ENCODE results near the gene PRSS50.

The PRSS50 gene

DNA sequence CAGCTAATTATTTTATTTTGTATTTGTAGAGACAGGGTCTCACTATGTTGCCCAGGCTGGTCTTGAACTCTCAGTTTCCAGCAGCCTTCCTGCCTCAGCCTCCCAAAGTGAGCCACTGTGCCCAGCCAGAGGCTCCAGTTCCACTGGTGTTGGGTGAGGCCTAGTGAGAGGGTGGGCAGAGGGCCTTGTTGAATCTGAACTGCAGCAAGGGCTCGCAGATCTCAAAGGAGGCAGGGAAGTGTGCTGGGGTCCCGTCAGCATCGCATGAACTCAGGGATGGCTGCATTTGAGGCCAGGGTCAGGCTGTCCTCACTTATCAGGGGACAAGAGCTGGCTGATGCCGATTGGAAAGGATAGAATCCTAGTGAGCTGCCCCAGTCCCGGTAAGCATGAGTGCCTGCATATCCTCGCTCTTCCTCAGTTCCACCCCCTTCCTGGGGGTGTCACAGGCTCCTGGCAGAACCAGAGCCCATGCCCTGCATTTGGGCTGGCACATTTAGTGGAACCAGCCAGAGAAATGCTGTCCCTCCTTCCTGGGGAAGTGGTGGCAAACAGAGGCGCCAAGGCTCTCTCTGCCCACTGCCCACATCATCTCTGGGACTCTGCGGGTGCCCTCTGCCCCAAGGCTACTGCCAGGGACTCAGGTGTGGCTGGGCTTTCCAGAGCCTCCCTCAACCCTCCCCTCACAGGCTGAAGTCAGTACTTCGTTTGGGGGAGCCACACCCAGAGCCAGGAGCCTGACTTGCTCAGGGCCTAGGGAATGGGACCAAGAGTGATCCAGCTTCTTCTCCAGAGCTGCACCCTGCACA is 48.3 kb downstream of the PRSS50 start:
- no peak for DNase-seq

DNA sequence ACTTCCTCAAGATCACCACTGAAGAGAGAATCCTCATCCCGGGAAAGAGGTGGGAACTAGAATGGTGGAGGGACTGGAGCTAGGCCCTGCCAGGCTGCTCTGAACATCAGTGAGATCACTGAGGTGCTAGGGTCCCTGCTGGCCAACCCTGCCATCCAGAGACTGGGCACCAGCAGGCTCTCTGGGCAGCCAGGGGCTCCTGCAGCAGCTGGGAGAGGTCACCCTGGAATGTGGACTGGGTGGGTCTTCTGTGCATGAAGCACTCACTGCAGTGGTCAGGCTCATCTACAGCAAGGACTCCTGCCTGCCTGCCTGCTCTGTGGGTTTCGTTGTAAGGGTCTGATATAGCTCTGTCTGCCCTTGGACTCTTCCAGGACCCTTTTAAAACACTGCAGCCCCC is 49.1 kb downstream of the PRSS50 start:
- DNase-seq, result no peak

DNA sequence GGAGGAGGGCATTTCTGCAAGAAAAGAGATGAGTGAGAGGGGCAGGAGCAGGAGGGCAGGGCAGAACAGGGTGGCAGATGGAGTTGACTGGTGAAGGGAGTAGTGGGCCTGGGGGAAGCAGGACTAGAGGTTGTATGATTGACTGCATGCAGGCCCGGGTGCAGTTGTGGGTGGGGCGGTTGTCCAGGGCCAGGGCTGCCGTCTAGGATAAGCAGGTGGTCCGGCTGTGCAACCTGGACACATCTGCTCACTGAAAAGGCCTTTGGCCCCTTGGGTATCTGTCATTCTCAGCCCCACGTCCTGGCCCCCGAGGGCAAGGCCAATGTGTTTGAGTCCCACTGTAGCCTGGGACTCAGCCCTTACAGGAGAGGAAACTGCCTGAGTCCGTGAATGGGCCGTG is 49.6 kb downstream of the PRSS50 start:
- DNase-seq, result no peak

DNA sequence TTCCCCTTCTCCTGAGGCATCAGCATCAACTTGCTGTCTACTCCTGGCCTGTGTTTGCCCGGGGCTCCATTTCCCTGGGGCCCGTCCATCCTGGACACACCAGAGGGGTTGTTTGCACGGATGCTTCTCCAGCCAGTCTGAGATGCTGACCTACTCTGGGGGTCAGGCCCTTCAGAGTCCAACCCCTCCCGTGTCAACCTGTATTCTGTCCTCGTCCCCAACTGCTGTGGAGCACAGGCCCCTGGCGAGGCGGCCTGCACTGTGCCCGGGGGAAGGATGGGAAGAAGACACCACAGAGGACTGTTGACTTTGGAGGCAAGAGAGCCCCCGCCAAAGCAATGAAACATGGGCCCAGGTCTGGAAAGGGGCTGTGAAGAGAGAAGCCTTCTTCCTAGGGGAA is 50.0 kb downstream of the PRSS50 start:
- DNase-seq, result no peak

DNA sequence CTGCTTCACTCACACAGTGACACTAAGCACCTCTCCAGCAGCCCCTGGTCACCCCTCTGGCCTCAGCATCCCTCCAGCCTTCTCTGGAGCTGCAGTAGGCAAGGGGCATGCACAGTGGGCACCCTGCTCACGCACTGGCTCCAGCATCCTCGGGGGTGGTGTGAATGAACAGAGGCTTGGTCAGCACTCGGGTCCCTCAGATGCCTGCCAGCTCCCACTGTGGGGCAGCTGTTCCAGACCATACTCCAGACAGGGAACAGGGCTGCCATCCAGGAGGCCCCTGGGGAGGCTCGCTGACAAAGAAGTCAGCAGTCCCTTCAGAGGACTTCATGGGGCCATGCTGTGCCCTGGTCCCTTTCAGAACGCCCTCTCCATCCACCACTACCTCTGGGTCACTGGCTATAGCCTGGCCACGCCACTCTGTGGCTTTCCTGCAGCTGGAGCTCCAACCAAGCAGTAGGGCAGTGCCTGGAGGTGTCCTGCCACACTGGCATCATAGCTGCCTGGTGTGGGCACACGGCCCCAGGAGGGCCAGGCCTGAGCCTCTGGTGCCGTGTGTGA is 50.5 kb downstream of the PRSS50 start:
- no peak for DNase-seq

DNA sequence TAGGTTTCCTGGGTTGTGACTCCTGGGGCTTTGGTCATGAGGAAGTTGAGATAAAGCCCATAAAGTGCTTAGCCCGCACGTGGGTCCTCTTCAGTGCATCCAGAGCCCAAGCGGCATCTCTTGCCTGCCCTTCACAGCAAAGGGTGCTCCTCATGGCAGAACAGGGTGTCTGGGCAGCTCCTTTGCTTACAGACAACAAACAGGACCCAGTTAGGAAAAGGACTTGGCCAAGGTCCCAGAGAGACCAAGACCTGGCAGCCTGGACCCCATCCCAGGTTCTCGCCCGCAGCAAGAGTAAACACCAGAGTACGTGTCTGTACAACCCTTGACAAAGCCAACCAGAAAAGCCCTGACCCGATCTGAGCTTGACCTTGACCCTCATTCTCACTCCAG is 51.2 kb downstream of the PRSS50 start:
- no peak for DNase-seq

DNA sequence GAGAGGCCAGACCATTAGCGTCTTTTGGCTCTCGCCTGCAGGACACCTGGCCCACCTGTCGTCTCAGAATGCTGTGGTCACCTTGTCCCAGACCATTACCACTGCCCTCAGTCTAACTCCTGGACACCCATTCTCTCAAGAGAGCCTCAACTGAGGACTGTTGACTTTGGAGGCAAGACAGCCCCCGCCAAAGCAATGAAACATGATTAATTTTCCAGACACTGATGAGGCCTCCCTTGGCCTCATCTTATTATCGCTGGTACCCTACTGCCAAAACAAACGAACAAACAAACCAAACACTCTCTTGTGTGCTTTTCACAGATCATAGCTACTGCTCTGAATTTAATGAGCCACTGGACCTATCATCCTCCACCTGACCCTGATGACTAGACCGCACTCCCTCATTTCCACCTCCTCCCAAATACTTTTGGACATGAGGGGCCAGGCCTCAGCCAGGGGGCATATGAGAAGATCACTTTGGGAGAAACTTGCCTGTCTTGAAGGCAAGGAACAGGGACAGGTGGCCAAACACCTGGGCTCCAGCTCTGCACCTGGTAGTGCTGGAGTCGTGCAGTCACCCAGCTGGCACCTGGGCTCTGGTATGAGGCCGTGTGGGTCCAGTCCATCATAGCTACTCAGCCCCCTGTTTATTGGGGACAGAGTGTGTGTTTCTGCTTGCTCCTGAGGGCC is 51.8 kb downstream of the PRSS50 start:
- DNase-seq, result no peak

DNA sequence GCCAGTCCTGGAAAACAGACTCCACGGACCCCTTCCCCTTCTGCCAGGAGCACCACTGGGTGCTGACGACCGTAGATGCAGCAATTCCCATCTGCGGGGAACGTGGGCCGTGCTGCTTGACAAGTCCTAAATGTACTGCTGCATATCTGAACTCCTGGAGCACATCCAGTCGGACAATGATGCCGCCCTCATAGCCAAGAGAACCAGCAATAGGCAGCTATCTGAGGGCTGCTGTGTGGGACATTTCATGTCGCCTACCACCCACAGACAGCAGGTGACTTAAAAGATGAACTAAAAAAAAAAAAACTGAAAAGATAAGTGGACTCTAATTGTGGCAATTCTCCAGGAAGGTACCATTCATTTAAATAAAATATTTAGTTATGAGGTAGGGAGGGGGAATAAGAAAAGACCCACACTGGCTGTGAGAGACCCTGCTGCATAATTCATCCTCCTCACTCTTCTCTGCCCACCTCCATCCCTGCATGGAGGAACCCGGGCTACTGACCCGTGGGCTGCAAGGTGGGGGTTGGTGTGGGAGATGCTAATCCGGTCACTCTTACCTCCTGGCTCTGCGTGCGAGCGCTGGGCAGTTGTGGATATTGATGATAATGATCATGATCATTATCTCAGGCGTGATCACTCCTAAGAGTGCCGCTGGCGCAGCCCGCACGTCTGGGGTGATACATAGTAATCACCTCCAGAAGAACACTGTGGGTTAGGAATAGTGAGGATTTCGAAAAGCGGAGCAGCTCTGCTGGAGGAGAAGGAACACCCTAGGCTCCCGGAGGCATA is 52.5 kb downstream of the PRSS50 start:
- DNase-seq, result no peak

DNA sequence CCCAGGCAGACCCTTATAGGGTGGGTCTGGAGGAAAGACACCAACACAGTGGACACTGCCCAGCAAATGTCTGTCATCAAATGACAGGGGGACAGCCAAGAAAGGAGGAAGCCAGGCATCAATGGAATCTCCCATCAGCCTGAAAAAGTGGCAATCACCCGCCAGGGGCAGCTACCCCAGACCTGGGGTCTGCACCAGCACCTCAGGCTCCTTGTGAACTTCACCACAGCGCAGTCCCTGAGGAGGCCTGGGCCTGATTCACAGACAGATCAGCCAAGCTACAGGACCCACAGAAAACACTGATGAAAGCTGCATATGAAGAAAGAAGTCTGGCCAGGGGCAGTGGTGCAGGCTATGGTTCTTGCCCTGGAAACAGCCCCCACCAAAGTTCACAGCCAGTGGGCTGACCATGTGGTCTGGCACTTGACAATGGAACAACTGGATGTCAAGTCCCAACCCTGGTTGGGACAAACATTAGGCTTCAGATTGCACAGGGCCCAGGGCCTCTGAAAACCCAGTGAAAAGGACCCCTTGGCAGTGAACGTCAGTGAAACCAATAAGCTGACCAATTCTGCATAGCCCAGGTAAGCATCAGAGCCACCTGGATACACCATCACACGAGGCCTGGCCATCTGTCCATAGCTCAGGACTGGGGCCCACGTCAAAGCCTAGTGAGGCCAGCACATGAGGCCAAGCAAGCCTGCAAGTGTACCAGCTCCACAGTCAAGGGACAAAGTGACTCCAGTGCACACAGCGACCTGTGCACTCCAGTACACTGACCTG is 53.3 kb downstream of the PRSS50 start:
- no peak for DNase-seq

DNA sequence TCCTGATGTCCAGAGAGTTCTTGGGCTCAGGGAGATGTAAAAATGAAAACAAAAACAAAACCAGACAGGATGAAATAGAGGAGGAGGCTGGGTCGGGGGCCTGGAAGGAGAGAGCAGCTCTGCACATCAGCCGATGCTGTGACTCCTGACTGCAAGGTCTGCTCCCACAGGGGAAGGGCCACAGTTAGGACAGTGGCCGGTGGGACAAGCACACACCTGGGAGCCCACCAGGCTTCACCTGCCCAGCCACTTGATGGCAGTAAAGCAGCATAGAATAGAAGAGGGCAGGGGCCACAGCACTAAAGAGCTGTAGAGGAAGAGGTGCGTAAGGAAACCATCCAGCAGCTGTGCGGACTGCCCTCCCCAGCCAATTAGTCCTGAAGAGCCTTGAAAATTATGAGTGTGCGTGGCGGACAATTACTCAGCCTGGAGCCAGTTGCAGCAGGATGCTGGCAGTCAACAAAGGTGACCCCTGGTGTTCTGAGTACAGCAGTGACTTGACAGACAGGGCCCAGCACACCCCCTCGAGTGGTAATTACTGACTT is 54.0 kb downstream of the PRSS50 start:
- no peak for DNase-seq

DNA sequence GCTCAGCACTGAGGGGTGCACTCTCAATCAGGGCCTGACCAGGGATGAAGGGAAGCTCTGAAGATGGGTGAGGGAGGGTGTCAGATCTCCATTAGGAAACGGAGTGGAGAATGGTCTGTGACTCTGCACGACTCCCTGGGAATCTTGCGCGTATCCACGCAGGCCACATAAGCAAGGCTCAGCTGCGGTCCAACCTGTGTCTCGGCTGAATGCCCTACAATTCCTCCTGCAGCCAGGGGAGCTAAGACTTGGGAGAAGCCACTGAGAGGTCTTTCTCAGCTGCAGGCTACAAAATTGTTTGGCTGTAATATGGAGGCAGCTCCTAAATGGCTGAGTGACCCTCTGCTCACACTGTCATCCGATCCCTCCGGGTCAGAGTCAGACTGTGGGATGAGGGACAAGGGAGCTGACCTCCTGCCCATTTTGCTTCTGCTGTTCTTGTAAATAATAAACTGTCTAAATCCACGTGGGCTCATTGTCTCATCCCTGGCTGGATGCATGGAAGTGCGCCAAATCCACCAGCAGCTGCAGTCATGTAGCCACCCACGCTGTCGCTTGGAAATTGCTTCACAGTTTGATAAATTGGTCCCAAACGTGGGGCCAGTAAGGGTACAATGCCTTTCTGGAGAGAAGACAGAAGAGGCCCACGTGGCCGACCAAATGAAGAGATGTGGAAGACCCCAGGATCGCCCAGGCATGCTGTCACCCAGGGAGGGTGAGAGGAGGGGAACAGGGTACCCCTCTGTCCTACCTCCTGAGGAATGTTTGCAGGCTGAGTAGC is 54.7 kb downstream of the PRSS50 start:
- DNase-seq, result no peak
